ENCODE results near the gene PACRGL.

DNA sequence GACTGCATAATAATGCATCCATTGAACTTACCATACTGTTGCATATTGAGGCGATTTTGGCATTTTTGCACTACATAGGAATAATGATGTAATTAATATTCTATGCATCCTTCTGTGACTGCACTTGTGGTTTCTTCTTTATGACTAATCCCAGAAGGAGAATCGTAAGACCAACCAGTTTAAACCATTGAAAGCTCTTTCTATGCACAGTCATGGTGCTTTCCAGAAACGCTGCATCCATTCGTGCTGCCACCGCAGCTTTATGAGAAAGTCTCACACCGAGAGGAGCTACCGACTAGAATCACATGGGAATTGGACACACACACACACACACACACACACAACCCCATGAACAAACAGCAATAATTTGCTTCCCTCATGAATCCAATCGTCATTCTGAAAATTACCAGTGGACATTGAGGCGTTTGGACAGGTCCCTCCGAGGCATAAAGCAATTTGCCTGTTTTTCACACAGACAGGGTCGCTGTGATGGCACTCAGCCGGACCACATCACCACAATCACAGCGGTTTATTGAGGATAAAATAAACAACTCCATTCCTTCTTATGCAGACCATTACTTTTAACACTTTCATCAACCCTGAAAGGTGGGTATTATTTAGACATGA, 64.2 kb downstream of the PACRGL start:
- TF ChIP-seq HEYL (CRISPR knock-in tag; IDR thresholded peaks at IDR 0.05) (no peak), EP300 (IDR thresholded peaks at IDR 0.05) (no peak), POLR2A (IDR thresholded peaks at IDR 0.05; ENCODE audit: low read length) (no peak), FOSB (CRISPR knock-in tag; IDR thresholded peaks at IDR 0.05) (no peak), CHD2 (IDR thresholded peaks at IDR 0.05; ENCODE audit: low read length, partially characterized antibody) (no peak), TP53 (CRISPR knock-in tag; IDR thresholded peaks at IDR 0.05) (no peak), RFX5 (IDR thresholded peaks at IDR 0.05) (no peak)
- TF ChIP-seq, protein P1, sequence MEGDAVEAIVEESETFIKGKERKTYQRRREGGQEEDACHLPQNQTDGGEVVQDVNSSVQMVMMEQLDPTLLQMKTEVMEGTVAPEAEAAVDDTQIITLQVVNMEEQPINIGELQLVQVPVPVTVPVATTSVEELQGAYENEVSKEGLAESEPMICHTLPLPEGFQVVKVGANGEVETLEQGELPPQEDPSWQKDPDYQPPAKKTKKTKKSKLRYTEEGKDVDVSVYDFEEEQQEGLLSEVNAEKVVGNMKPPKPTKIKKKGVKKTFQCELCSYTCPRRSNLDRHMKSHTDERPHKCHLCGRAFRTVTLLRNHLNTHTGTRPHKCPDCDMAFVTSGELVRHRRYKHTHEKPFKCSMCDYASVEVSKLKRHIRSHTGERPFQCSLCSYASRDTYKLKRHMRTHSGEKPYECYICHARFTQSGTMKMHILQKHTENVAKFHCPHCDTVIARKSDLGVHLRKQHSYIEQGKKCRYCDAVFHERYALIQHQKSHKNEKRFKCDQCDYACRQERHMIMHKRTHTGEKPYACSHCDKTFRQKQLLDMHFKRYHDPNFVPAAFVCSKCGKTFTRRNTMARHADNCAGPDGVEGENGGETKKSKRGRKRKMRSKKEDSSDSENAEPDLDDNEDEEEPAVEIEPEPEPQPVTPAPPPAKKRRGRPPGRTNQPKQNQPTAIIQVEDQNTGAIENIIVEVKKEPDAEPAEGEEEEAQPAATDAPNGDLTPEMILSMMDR (IDR thresholded peaks at IDR 0.05) = no peak

Measured in A549 (cell line).